B cell (primary cell): ENCODE data around the gene EPC1. TPM values are rescaled to one million over a fixed set of nuclear protein-coding genes. Genes with fewer than 3 reads are reported as not detected.

Source experiments
- ATAC-seq: fragments of 200-7000 bp; cut with Tn5 transposase; one replicate; pipeline ENCODE4 v1.10.0; 2021; ENCODE audit warnings: low read depth, mild to moderate bottlenecking, moderate number of reproducible peaks, moderate library complexity
- CTCF ChIA-PET: fragments of 350-600 bp; sonication (Branson Sonifier 250); formaldehyde crosslinking; loops from one replicate; lab custom pipeline; 2021; ENCODE audit warnings: antibody characterized with exemption, inconsistent platforms; lab: Charles Lee
- POLR2A ChIA-PET: fragments of 350-600 bp; sonication (Branson Sonifier 250); formaldehyde crosslinking; loops from one replicate; lab custom pipeline; 2021; ENCODE audit warnings: antibody characterized with exemption; lab: Charles Lee
- DNase-seq: peaks from one replicate; pipeline ENCODE4 v3.0.0; 2013
- H2AFZ ChIP-seq: 2 replicates; pipeline ENCODE4 v1.6.1; 2012; ENCODE audit warnings: mild to moderate bottlenecking, low read depth, low read length; ENCODE audit not compliant: insufficient read depth, poor library complexity, severe bottlenecking
- H3K27ac ChIP-seq, 2 donors: 1 replicate in 1 of 2; 2 replicates in 1 of 2; pipeline ENCODE4 v1.5.1; 2012 to 2013; ENCODE audit warnings: low read length in 2 of 2, mild to moderate bottlenecking in 2 of 2, moderate library complexity in 1 of 2
- H3K27me3 ChIP-seq, 4 experiments: fragments of 200-600 bp in 1 of 4; sonication (generic) in 1 of 4; replicated peaks in 1 of 4; 1 replicate in 2 of 4; 2 replicates in 2 of 4; pipeline versions ENCODE4 v1.6.1 to v1.7.0; 2013 to 2016; ENCODE audit warnings: low read length in 3 of 4, mild to moderate bottlenecking in 2 of 4, mixed read lengths in 1 of 4, moderate library complexity in 1 of 4; ENCODE audit not compliant: insufficient read depth in 4 of 4, control insufficient read depth in 3 of 4; ENCODE audit errors: control extremely low read depth in 1 of 4
- H3K36me3 ChIP-seq, 2 experiments: replicated peaks in 1 of 2; 1 replicate in 1 of 2; 2 replicates in 1 of 2; pipeline versions ENCODE4 v1.6.1 to v1.7.1; 2013; ENCODE audit warnings: low read length in 1 of 2; ENCODE audit not compliant: insufficient read depth in 2 of 2, control insufficient read depth in 1 of 2; ENCODE audit errors: control extremely low read depth in 1 of 2, extremely low read depth in 1 of 2
- H3K4me1 ChIP-seq, 2 donors: fragments of 200-600 bp in 1 of 2; sonication (generic) in 1 of 2; 1 replicate in 1 of 2; 2 replicates in 1 of 2; pipeline versions ENCODE4 v1.5.1 to v1.6.1; 2013 to 2017; ENCODE audit warnings: low read length in 2 of 2; ENCODE audit not compliant: control insufficient read depth in 2 of 2, insufficient read depth in 2 of 2
- H3K4me2 ChIP-seq: replicated peaks from 2 replicates; pipeline ENCODE3; 2012; ENCODE audit warnings: mild to moderate bottlenecking, low read depth, low read length; ENCODE audit not compliant: poor library complexity, severe bottlenecking
- H3K4me3 ChIP-seq, 5 experiments: fragments of 200-600 bp in 1 of 5; sonication (generic) in 1 of 5; 1 replicate in 3 of 5; 2 replicates in 2 of 5; pipeline versions ENCODE4 v1.5.1 to v1.7.0; 2011 to 2016; ENCODE audit warnings: low read length in 4 of 5, mild to moderate bottlenecking in 4 of 5, low read depth in 2 of 5, control low read depth in 1 of 5, moderate library complexity in 1 of 5; ENCODE audit not compliant: insufficient read depth in 1 of 5; ENCODE audit errors: control extremely low read depth in 1 of 5, extremely low read depth in 1 of 5
- H3K79me2 ChIP-seq: fragments of 200-600 bp; sonication (generic); one replicate; pipeline ENCODE4 v1.6.0; 2016; ENCODE audit warnings: low read length; ENCODE audit not compliant: control insufficient read depth, insufficient read depth
- H3K9ac ChIP-seq: fragments of 200-600 bp; sonication (generic); 2 replicates; pipeline ENCODE4 v1.6.1; 2017; ENCODE audit warnings: mild to moderate bottlenecking, low read length, moderate library complexity
- H3K9me3 ChIP-seq, 3 donors: one replicate each; pipeline versions ENCODE4 v1.6.1 to v1.7.1; 2013; ENCODE audit warnings: low read length in 2 of 3; ENCODE audit not compliant: control insufficient read depth in 2 of 3, insufficient read depth in 1 of 3; ENCODE audit errors: control extremely low read depth in 1 of 3
- H4K20me1 ChIP-seq: 2 replicates; pipeline ENCODE4 v1.6.0; 2012; ENCODE audit warnings: mild to moderate bottlenecking, low read length; ENCODE audit not compliant: insufficient read depth, control insufficient read depth, poor library complexity, severe bottlenecking
- H3K27ac Mint-ChIP-seq: one replicate; pipeline ENCODE4 v1.8.0; 2021; ENCODE audit warnings: mixed read lengths
- H3K27me3 Mint-ChIP-seq: one replicate; pipeline ENCODE4 v1.8.0; 2021; ENCODE audit warnings: mixed read lengths
- H3K4me1 Mint-ChIP-seq: one replicate; pipeline ENCODE4 v1.8.0; 2021; ENCODE audit warnings: mixed read lengths
- H3K4me3 Mint-ChIP-seq: one replicate; pipeline ENCODE4 v1.8.0; 2021; ENCODE audit warnings: mixed read lengths
- H3K9me3 Mint-ChIP-seq: one replicate; pipeline ENCODE4 v1.8.0; 2022; ENCODE audit warnings: mixed read lengths; ENCODE audit not compliant: insufficient read depth
- CTCF ChIP-seq: fragments of 200-600 bp; IDR thresholded peaks from one replicate; pipeline ENCODE4 v1.8.0; 2022; ENCODE audit warnings: antibody characterized with exemption, mild to moderate bottlenecking
- EZH2 ChIP-seq: IDR thresholded peaks from 2 replicates; pipeline ENCODE4 v1.6.1; 2012; ENCODE audit warnings: borderline replicate concordance, low read depth, mild to moderate bottlenecking, moderate library complexity, low read length; ENCODE audit not compliant: insufficient read depth, poor library complexity, severe bottlenecking
- WGBS: methylation state at CpG from one replicate; pipeline ENCODE4 v1.1.5; 2013; ENCODE audit warnings: missing lambda C conversion rate; ENCODE audit not compliant: insufficient coverage; 5-methylcytosine and 5-hydroxymethylcytosine counted together
- intact Hi-C: fragments of 100-400 bp; cut with micrococcal nuclease; formaldehyde crosslinking; loops from one replicate; pipeline ENCODE4 v1.10.0; 2022
- polyA plus RNA-seq: library from polyadenylated mRNA; depleted of rRNA; stranded (reverse); fragments of >200 nt; gene quantifications from 2 replicates; pipeline ENCODE4 v1.2.3, GENCODE V29; 2012
- total RNA-seq, 2 donors: library from RNA; stranded (reverse); fragments of 120-200 nt in 1 of 2; gene quantifications; 1 replicate in 1 of 2; 2 replicates in 1 of 2; pipeline versions ENCODE4 v1.2.3 to v1.2.4, GENCODE V29; 2013 to 2022

EPC1 gene
- total and polyA plus RNA-seq, 2 donors (not counting 1 experiment from before 2014, with no cell fraction given): 120 to 220 TPM

GRCh38 chr10:32390193-32390592 lies 43.2 kb upstream of the EPC1 start:
- Histone ChIP-seq H3K79me2 (no peaks in the 10 kb centered on the region), H3K9ac (no peak overlapping the region), H3K4me1 (no peaks in the 10 kb centered on the region), H3K27me3 (peaks cover 0 to 3% (median 0%) of the 10 kb centered on the region in 4 experiments), H2AFZ (no peak overlapping the region), H3K36me3 (no peaks in the 10 kb centered on the region), H3K9me3 (no peaks in the 10 kb centered on the region), H3K27ac (no peak overlapping the region), H3K4me2 (no peak overlapping the region), H3K4me3 (no peak overlapping the region), H4K20me1 (no peaks in the 10 kb centered on the region)
- H3K4me3 Mint-ChIP-seq: no peak overlapping the region
- no peak for ATAC-seq
- H3K27me3 Mint-ChIP-seq: peaks cover 7% of the 10 kb centered on the region
- no peak overlapping the region for H3K27ac Mint-ChIP-seq
- peaks cover 1% of the 10 kb centered on the region for H3K4me1 Mint-ChIP-seq
- CTCF ChIA-PET: interaction anchor here (1.7 kb wide), 1 partner anchor 20 kb away, joined by 7 read pairs; no protein-coding TSS in a partner anchor
- 100% methylated on average over 1 of the region's 3 CpGs for WGBS
- H3K9me3 Mint-ChIP-seq: no peaks in the 10 kb centered on the region
- intact Hi-C loops: no loop called here
- no peak for DNase-seq
- POLR2A ChIA-PET: no interaction called here
- TF ChIP-seq CTCF: no peak
- TF ChIP-seq EZH2: no peak

GRCh38 chr10:32388258-32389027 lies 41.5 kb upstream of the EPC1 start:
- H3K27me3 ChIP-seq: no peaks in the 10 kb centered on the region
- H3K4me2 ChIP-seq: no peak overlapping the region
- TF ChIP-seq EZH2: no peak
- TF ChIP-seq CTCF: no peak
- Mint-ChIP-seq H3K9me3 (no peaks in the 10 kb centered on the region), H3K4me1 (peaks cover 1% of the 10 kb centered on the region), H3K4me3 (no peak overlapping the region), H3K27ac (no peak overlapping the region), H3K27me3 (peaks cover 5% of the 10 kb centered on the region)
- no peaks in the 10 kb centered on the region for H3K79me2 ChIP-seq
- no peaks in the 10 kb centered on the region for H3K4me1 ChIP-seq
- ChIA-PET CTCF (interaction anchor here (2.2 kb wide), 1 partner anchor 21 kb away, joined by 5 read pairs; no protein-coding TSS in a partner anchor), POLR2A (no interaction called here)
- WGBS: no CpG with 5 or more reads among the region's 6 CpGs
- no peak overlapping the region for H3K4me3 ChIP-seq
- intact Hi-C loops: no loop called here
- no peak for ATAC-seq
- H2AFZ ChIP-seq: no peak overlapping the region
- H4K20me1 ChIP-seq: no peaks in the 10 kb centered on the region
- DNase-seq: no peak
- H3K27ac ChIP-seq: no peak overlapping the region
- H3K9ac ChIP-seq: no peak overlapping the region
- H3K36me3 ChIP-seq: no peaks in the 10 kb centered on the region
- H3K9me3 ChIP-seq: peaks cover 0 to 3% (median 0%) of the 10 kb centered on the region in 3 donors
